Liver (tissue), 9 donors: Measurements from ENCODE around the gene JAZF1. TPM values are rescaled to one million over a fixed set of nuclear protein-coding genes. Genes with fewer than 3 reads are reported as not detected.

Experiments used
- DNase-seq: peaks from one replicate; pipeline ENCODE4 v3.0.0-alpha.2; 2017; ENCODE audit warnings: low spot score
- H3K27ac ChIP-seq, 2 donors: one replicate each; pipeline ENCODE4 v1.7.0; 2013; ENCODE audit warnings: inconsistent platforms in 2 of 2, low read length in 2 of 2, control low read depth in 1 of 2, low read depth in 1 of 2, mild to moderate bottlenecking in 1 of 2
- H3K27me3 ChIP-seq, 4 donors: one replicate each; pipeline versions ENCODE4 v1.6.1 to v1.7.0; 2013; ENCODE audit warnings: low read length in 3 of 4, inconsistent platforms in 1 of 4, mild to moderate bottlenecking in 1 of 4, moderate library complexity in 1 of 4; ENCODE audit not compliant: control insufficient read depth in 4 of 4, insufficient read depth in 4 of 4
- H3K36me3 ChIP-seq, 4 donors: one replicate each; pipeline versions ENCODE4 v1.6.1 to v1.7.0; 2013; ENCODE audit warnings: low read length in 3 of 4, mild to moderate bottlenecking in 3 of 4, low read depth in 1 of 4, moderate library complexity in 1 of 4; ENCODE audit not compliant: control insufficient read depth in 4 of 4, insufficient read depth in 3 of 4
- H3K4me1 ChIP-seq, 4 donors: one replicate each; pipeline versions ENCODE4 v1.6.1 to v1.7.0; 2013; ENCODE audit warnings: low read length in 3 of 4, mild to moderate bottlenecking in 3 of 4, moderate library complexity in 1 of 4; ENCODE audit not compliant: control insufficient read depth in 4 of 4, insufficient read depth in 4 of 4
- H3K4me3 ChIP-seq, 3 donors: one replicate each; pipeline versions ENCODE4 v1.6.1 to v1.7.0; 2013; ENCODE audit warnings: low read length in 3 of 3, control low read depth in 1 of 3, low read depth in 1 of 3, mild to moderate bottlenecking in 1 of 3
- H3K9ac ChIP-seq, 2 donors: one replicate each; pipeline ENCODE4 v1.7.0; 2013; ENCODE audit warnings: low read length in 2 of 2, mild to moderate bottlenecking in 2 of 2, moderate library complexity in 2 of 2, control low read depth in 1 of 2, low read depth in 1 of 2
- H3K9me3 ChIP-seq, 4 donors: one replicate each; pipeline versions ENCODE4 v1.6.1 to v1.7.0; 2013; ENCODE audit warnings: low read length in 3 of 4; ENCODE audit not compliant: control insufficient read depth in 4 of 4
- EGR1 ChIP-seq, 2 donors: IDR thresholded peaks; 2 replicates each; pipeline ENCODE4 v1.6.1; 2016 to 2018; ENCODE audit warnings: antibody characterized with exemption in 2 of 2, low read depth in 2 of 2
- FOXA1 ChIP-seq: IDR thresholded peaks from 2 replicates; pipeline ENCODE4 v1.6.1; 2016; ENCODE audit warnings: antibody characterized with exemption
- FOXA2 ChIP-seq: IDR thresholded peaks from 2 replicates; pipeline ENCODE4 v1.6.1; 2016; ENCODE audit warnings: antibody characterized with exemption
- GABPA ChIP-seq, 2 donors: IDR thresholded peaks in 1 of 2; conservative IDR thresholded peaks in 1 of 2; 2 replicates each; pipeline ENCODE4 v1.6.1; 2016; ENCODE audit warnings: antibody characterized with exemption in 2 of 2, mild to moderate bottlenecking in 1 of 2, moderate library complexity in 1 of 2
- HNF4A ChIP-seq, 2 donors: conservative IDR thresholded peaks; 2 replicates each; pipeline ENCODE4 v1.6.1; 2016; ENCODE audit warnings: antibody characterized with exemption in 2 of 2, mild to moderate bottlenecking in 2 of 2
- NR2F2 ChIP-seq: IDR thresholded peaks from 2 replicates; pipeline ENCODE4 v1.6.1; 2016; ENCODE audit warnings: antibody characterized with exemption
- RAD21 ChIP-seq, 2 donors: IDR thresholded peaks; 2 replicates each; pipeline ENCODE4 v1.6.1; 2016; ENCODE audit warnings: antibody characterized with exemption in 2 of 2, mild to moderate bottlenecking in 2 of 2
- RXRA ChIP-seq, 2 donors: IDR thresholded peaks; 2 replicates each; pipeline ENCODE4 v1.6.1; 2017 to 2018; ENCODE audit warnings: antibody characterized with exemption in 2 of 2, mild to moderate bottlenecking in 1 of 2
- TAF1 ChIP-seq: conservative IDR thresholded peaks from 2 replicates; pipeline ENCODE4 v1.6.1; 2016; ENCODE audit warnings: antibody characterized with exemption, mild to moderate bottlenecking
- WGBS: extraction: QIAGEN DNeasy Blood & Tissue Kit; methylation state at CpG from one replicate; pipeline ENCODE4 v1.1.7; 2013; 5-methylcytosine and 5-hydroxymethylcytosine counted together
- polyA plus RNA-seq, 2 donors: library from polyadenylated mRNA; stranded (reverse) in 1 of 2; unstranded in 1 of 2; fragments of 200-250 nt in 1 of 2; fragments of >200 nt in 1 of 2; fragmentation: Nextera tagmentation in 1 of 2; extraction: Ambion mirVana in 1 of 2; gene quantifications; one replicate each; pipeline versions ENCODE4 v1.2.1 to v1.2.3, GENCODE V29; 2013 to 2015
- total RNA-seq, 2 donors: library from RNA; depleted of rRNA; stranded (reverse); fragments of >200 nt; gene quantifications; one replicate each; pipeline ENCODE4 v1.2.3, GENCODE V29; 2014
- TF ChIP-seq, protein P1 (sequence below): IDR thresholded peaks from 2 replicates; pipeline ENCODE4 v1.6.1; 2016; ENCODE audit warnings: antibody characterized with exemption
- TF ChIP-seq, protein P2 (sequence below): IDR thresholded peaks from 2 replicates; pipeline ENCODE4 v1.6.1; 2016; ENCODE audit warnings: antibody characterized with exemption
- TF ChIP-seq, protein P3 (sequence below): IDR thresholded peaks from 2 replicates; pipeline ENCODE4 v1.6.1; 2016; ENCODE audit warnings: antibody characterized with exemption
- TF ChIP-seq, protein P4 (sequence below): IDR thresholded peaks from 2 replicates; pipeline ENCODE4 v1.6.1; 2016; ENCODE audit warnings: antibody characterized with exemption, mild to moderate bottlenecking
- TF ChIP-seq, protein P5 (sequence below): fragments of 150-350 bp; IDR thresholded peaks from 2 replicates; pipeline ENCODE4 v1.5.1; 2017; ENCODE audit warnings: improper control_type of control experiment, low read depth, low read length; ENCODE audit not compliant: missing input control
- donor health status: healthy.
- donor health status: healthy.
- donor health status: healthy.
- donor health status: healthy.
- donor health status: healthy.

JAZF1 gene
- total and polyA plus RNA-seq, 4 donors, result 2.7 to 17.8 (median 4.0) TPM

DNA sequence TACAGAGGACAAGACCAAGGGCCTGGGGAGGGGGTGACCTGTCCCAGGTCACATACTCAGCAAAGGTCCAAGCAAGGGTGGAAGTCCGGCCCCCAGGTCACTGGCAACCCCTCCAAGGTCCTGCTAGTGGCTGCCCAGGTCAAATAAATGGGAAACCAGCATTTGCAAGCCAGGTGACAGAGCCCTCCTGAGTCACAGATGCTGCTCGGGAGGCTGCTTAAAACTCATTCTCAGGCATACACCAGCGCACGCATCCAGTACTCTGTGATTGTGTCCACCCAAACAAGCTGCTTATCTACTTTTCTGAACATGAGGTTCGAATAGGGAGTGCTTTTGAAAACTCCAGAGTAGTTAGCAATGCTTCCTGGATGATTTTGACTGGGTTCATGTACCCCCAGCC is 310.0 kb downstream of the JAZF1 start:
- H3K4me1 ChIP-seq, result peaks cover 0 to 21% (median 13%) of the 10 kb centered on the region in 4 donors
- TF ChIP-seq GABPA (IDR thresholded peaks at IDR 0.05 in 1 of 2, conservative IDR thresholded peaks at IDR 0.05 in 1 of 2) (no peak), RAD21 (IDR thresholded peaks at IDR 0.05) (no peak)
- H3K27me3 ChIP-seq, result no peaks in the 10 kb centered on the region
- H3K9me3 ChIP-seq, result no peaks in the 10 kb centered on the region
- no peaks in the 10 kb centered on the region for H3K36me3 ChIP-seq
- no peak overlapping the region for H3K4me3 ChIP-seq
- no peak overlapping the region for H3K9ac ChIP-seq
- 96% methylated on average over 5 of the region's 5 CpGs for WGBS
- no peak overlapping the region for H3K27ac ChIP-seq
- DNase-seq, result no peak

DNA sequence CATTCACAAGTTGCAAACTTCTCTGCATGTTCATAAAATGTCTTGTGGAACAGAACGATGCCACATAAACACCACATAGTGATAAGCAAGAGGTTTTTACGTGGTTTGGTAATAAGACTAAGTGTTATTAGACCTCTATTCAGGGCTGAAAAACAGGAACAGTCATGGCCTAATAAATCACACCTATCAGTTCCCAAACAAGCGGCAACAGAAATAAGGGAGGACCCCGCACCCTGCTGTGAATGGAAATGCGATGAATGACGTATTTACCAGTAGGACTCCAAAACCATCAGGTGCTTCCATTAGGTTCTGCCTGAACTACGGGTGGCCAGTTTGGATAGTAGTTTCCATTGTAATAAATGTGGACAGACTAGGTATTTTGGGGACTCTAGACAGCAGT is 311.5 kb downstream of the JAZF1 start:
- no peak overlapping the region for H3K27ac ChIP-seq
- H3K4me3 ChIP-seq, result no peak overlapping the region
- no peaks in the 10 kb centered on the region for H3K9me3 ChIP-seq
- H3K36me3 ChIP-seq, result no peaks in the 10 kb centered on the region
- 95% methylated on average over 7 of the region's 7 CpGs for WGBS
- peaks cover 0 to 12% (median 6%) of the 10 kb centered on the region in 4 donors for H3K4me1 ChIP-seq
- no peak overlapping the region for H3K9ac ChIP-seq
- no peak for DNase-seq
- TF ChIP-seq FOXA1 (no peak), RAD21 (IDR thresholded peaks at IDR 0.05) (no peak), GABPA (IDR thresholded peaks at IDR 0.05 in 1 of 2, conservative IDR thresholded peaks at IDR 0.05 in 1 of 2) (no peak), FOXA2 (no peak), EGR1 (IDR thresholded peaks at IDR 0.05; ENCODE audit: low read depth in 2 of 2) (no peak), RXRA (IDR thresholded peaks at IDR 0.05) (no peak), NR2F2 (no peak), HNF4A (conservative IDR thresholded peaks at IDR 0.05) (no peak)
- TF ChIP-seq, protein P1, sequence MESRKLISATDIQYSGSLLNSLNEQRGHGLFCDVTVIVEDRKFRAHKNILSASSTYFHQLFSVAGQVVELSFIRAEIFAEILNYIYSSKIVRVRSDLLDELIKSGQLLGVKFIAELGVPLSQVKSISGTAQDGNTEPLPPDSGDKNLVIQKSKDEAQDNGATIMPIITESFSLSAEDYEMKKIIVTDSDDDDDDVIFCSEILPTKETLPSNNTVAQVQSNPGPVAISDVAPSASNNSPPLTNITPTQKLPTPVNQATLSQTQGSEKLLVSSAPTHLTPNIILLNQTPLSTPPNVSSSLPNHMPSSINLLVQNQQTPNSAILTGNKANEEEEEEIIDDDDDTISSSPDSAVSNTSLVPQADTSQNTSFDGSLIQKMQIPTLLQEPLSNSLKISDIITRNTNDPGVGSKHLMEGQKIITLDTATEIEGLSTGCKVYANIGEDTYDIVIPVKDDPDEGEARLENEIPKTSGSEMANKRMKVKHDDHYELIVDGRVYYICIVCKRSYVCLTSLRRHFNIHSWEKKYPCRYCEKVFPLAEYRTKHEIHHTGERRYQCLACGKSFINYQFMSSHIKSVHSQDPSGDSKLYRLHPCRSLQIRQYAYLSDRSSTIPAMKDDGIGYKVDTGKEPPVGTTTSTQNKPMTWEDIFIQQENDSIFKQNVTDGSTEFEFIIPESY, result no peak
- TF ChIP-seq, protein P2, sequence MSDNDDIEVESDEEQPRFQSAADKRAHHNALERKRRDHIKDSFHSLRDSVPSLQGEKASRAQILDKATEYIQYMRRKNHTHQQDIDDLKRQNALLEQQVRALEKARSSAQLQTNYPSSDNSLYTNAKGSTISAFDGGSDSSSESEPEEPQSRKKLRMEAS, result no peak
- TF ChIP-seq, protein P3, sequence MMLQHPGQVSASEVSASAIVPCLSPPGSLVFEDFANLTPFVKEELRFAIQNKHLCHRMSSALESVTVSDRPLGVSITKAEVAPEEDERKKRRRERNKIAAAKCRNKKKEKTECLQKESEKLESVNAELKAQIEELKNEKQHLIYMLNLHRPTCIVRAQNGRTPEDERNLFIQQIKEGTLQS, result no peak
- TF ChIP-seq, protein P4, sequence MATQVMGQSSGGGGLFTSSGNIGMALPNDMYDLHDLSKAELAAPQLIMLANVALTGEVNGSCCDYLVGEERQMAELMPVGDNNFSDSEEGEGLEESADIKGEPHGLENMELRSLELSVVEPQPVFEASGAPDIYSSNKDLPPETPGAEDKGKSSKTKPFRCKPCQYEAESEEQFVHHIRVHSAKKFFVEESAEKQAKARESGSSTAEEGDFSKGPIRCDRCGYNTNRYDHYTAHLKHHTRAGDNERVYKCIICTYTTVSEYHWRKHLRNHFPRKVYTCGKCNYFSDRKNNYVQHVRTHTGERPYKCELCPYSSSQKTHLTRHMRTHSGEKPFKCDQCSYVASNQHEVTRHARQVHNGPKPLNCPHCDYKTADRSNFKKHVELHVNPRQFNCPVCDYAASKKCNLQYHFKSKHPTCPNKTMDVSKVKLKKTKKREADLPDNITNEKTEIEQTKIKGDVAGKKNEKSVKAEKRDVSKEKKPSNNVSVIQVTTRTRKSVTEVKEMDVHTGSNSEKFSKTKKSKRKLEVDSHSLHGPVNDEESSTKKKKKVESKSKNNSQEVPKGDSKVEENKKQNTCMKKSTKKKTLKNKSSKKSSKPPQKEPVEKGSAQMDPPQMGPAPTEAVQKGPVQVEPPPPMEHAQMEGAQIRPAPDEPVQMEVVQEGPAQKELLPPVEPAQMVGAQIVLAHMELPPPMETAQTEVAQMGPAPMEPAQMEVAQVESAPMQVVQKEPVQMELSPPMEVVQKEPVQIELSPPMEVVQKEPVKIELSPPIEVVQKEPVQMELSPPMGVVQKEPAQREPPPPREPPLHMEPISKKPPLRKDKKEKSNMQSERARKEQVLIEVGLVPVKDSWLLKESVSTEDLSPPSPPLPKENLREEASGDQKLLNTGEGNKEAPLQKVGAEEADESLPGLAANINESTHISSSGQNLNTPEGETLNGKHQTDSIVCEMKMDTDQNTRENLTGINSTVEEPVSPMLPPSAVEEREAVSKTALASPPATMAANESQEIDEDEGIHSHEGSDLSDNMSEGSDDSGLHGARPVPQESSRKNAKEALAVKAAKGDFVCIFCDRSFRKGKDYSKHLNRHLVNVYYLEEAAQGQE, result no peak
- no peaks in the 10 kb centered on the region for H3K27me3 ChIP-seq

DNA sequence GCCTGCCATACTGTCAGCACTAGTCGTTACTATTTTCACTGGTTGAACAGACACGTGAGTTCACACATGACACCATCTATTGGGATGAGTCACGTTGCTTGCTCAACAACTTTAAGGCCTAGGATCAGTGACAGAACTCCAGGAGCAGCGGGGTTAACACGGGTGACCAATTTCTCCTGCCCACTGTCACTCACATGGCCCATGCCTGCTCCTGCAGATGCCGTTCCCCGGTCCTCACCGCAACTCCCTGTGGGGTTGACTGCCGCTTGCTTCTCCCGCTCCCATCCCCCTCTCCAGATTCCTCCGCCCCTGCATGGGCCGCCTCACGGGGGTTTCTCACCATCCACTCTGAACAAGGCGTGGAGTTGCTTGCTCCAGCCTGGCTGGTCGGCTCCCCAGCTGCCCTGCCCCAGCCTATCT is 312.5 kb downstream of the JAZF1 start:
- Histone ChIP-seq H3K27ac (no peak overlapping the region), H3K36me3 (peaks cover 0 to 2% (median 0%) of the 10 kb centered on the region in 4 donors), H3K9me3 (no peaks in the 10 kb centered on the region), H3K9ac (no peak overlapping the region), H3K27me3 (no peaks in the 10 kb centered on the region), H3K4me3 (no peak overlapping the region), H3K4me1 (peaks cover 0 to 4% (median 0%) of the 10 kb centered on the region in 4 donors)
- no peak for TF ChIP-seq TAF1
- TF ChIP-seq, protein P1, result no peak
- TF ChIP-seq, protein P5, sequence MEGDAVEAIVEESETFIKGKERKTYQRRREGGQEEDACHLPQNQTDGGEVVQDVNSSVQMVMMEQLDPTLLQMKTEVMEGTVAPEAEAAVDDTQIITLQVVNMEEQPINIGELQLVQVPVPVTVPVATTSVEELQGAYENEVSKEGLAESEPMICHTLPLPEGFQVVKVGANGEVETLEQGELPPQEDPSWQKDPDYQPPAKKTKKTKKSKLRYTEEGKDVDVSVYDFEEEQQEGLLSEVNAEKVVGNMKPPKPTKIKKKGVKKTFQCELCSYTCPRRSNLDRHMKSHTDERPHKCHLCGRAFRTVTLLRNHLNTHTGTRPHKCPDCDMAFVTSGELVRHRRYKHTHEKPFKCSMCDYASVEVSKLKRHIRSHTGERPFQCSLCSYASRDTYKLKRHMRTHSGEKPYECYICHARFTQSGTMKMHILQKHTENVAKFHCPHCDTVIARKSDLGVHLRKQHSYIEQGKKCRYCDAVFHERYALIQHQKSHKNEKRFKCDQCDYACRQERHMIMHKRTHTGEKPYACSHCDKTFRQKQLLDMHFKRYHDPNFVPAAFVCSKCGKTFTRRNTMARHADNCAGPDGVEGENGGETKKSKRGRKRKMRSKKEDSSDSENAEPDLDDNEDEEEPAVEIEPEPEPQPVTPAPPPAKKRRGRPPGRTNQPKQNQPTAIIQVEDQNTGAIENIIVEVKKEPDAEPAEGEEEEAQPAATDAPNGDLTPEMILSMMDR, result no peak
- TF ChIP-seq RAD21 (IDR thresholded peaks at IDR 0.05), result no peak
- DNase-seq, result no peak
- whole genome bisulfite sequencing, result 97% methylated on average over 15 of the region's 15 CpGs
